GM23338 (cell line): ENCODE measurements around the gene NHS.

ENCODE experiments used
- CREB1 ChIP-seq: fragments of 250-450 bp; sonication (Bioruptor Pico); IDR thresholded peaks from 2 replicates; pipeline ENCODE4 v1.5.0; 2020; ENCODE audit warnings: low read depth, mild to moderate bottlenecking, moderate library complexity
- EZH2phosphoT487 ChIP-seq: fragments of 200-600 bp; sonication (generic); IDR thresholded peaks from one replicate; pipeline ENCODE4 v1.8.1; 2018; ENCODE audit warnings: antibody characterized with exemption; ENCODE audit not compliant: unreplicated experiment
- JUNB ChIP-seq: IDR thresholded peaks from one replicate; pipeline ENCODE4 v1.6.1; 2016; ENCODE audit warnings: antibody characterized with exemption; ENCODE audit not compliant: unreplicated experiment
- POLR2AphosphoS5 ChIP-seq: IDR thresholded peaks from 2 replicates; pipeline ENCODE4 v1.6.1; 2016; ENCODE audit warnings: antibody characterized with exemption, low read depth
- TF ChIP-seq, protein P1 (sequence below), 2 experiments: fragments of 200-600 bp in 1 of 2; sonication (generic) in 1 of 2; conservative IDR thresholded peaks; 2 replicates each; pipeline versions ENCODE4 v1.5.1 to v1.6.1; 2016 to 2017; ENCODE audit warnings: antibody characterized with exemption in 2 of 2, low read depth in 2 of 2, mild to moderate bottlenecking in 2 of 2, moderate library complexity in 1 of 2
- TF ChIP-seq, protein P2 (sequence below): IDR thresholded peaks from one replicate; pipeline ENCODE4 v1.6.1; 2018; ENCODE audit warnings: antibody characterized with exemption; ENCODE audit not compliant: unreplicated experiment

GRCh38 chrX:17464194-17464593 is 89.2 kb downstream of the NHS start:
- TF ChIP-seq POLR2AphosphoS5: no peak
- TF ChIP-seq, protein P1, sequence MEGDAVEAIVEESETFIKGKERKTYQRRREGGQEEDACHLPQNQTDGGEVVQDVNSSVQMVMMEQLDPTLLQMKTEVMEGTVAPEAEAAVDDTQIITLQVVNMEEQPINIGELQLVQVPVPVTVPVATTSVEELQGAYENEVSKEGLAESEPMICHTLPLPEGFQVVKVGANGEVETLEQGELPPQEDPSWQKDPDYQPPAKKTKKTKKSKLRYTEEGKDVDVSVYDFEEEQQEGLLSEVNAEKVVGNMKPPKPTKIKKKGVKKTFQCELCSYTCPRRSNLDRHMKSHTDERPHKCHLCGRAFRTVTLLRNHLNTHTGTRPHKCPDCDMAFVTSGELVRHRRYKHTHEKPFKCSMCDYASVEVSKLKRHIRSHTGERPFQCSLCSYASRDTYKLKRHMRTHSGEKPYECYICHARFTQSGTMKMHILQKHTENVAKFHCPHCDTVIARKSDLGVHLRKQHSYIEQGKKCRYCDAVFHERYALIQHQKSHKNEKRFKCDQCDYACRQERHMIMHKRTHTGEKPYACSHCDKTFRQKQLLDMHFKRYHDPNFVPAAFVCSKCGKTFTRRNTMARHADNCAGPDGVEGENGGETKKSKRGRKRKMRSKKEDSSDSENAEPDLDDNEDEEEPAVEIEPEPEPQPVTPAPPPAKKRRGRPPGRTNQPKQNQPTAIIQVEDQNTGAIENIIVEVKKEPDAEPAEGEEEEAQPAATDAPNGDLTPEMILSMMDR (conservative IDR thresholded peaks at IDR 0.05; ENCODE audit: low read depth in 2 of 2): no peak
- no peak for TF ChIP-seq EZH2phosphoT487
- TF ChIP-seq, protein P2, sequence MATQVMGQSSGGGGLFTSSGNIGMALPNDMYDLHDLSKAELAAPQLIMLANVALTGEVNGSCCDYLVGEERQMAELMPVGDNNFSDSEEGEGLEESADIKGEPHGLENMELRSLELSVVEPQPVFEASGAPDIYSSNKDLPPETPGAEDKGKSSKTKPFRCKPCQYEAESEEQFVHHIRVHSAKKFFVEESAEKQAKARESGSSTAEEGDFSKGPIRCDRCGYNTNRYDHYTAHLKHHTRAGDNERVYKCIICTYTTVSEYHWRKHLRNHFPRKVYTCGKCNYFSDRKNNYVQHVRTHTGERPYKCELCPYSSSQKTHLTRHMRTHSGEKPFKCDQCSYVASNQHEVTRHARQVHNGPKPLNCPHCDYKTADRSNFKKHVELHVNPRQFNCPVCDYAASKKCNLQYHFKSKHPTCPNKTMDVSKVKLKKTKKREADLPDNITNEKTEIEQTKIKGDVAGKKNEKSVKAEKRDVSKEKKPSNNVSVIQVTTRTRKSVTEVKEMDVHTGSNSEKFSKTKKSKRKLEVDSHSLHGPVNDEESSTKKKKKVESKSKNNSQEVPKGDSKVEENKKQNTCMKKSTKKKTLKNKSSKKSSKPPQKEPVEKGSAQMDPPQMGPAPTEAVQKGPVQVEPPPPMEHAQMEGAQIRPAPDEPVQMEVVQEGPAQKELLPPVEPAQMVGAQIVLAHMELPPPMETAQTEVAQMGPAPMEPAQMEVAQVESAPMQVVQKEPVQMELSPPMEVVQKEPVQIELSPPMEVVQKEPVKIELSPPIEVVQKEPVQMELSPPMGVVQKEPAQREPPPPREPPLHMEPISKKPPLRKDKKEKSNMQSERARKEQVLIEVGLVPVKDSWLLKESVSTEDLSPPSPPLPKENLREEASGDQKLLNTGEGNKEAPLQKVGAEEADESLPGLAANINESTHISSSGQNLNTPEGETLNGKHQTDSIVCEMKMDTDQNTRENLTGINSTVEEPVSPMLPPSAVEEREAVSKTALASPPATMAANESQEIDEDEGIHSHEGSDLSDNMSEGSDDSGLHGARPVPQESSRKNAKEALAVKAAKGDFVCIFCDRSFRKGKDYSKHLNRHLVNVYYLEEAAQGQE: no peak
- no peak for TF ChIP-seq JUNB
- no peak for TF ChIP-seq CREB1 (CRISPR knock-in tag)
